AG20443 (cell line): ENCODE data around the gene TMEM132D.

Experiments used
- DNase-seq: peaks from one replicate; pipeline ENCODE4 v3.0.0; 2012; ENCODE audit warnings: low spot score, mixed read lengths

TMEM132D gene

GRCh38 chr12:129184127-129184928 lies 719.5 kb downstream of the TMEM132D start:
- DNase-seq = no peak

GRCh38 chr12:129179941-129180553 lies 723.8 kb downstream of the TMEM132D start:
- DNase-seq = no peak

- no peak for DNase-seq
Observed at GRCh38 chr12:129169928-129170327, 733.9 kb downstream of the TMEM132D start.

GRCh38 chr12:129163861-129164260 lies 740.0 kb downstream of the TMEM132D start:
- no peak for DNase-seq

GRCh38 chr12:129163461-129163860 lies 740.4 kb downstream of the TMEM132D start:
- DNase-seq = no peak

GRCh38 chr12:129162805-129163204 lies 741.0 kb downstream of the TMEM132D start:
- no peak for DNase-seq

- DNase-seq = no peak
Observed at GRCh38 chr12:129161511-129161910, 742.3 kb downstream of the TMEM132D start.

- DNase-seq = no peak
Observed at GRCh38 chr12:129160282-129160681, 743.5 kb downstream of the TMEM132D start.

GRCh38 chr12:129152351-129153104 lies 751.3 kb downstream of the TMEM132D start:
- no peak for DNase-seq

- DNase-seq = no peak
Observed at GRCh38 chr12:129150721-129151120, 753.1 kb downstream of the TMEM132D start.

GRCh38 chr12:129145381-129145780 lies 758.4 kb downstream of the TMEM132D start:
- no peak for DNase-seq

GRCh38 chr12:129138776-129139175 lies 765.0 kb downstream of the TMEM132D start:
- DNase-seq = no peak

GRCh38 chr12:129136694-129137325 lies 767.0 kb downstream of the TMEM132D start:
- DNase-seq = no peak

- no peak for DNase-seq
Observed at GRCh38 chr12:129127771-129128170, 776.1 kb downstream of the TMEM132D start.

GRCh38 chr12:129127211-129127610 lies 776.6 kb downstream of the TMEM132D start:
- DNase-seq = no peak

- DNase-seq = no peak
Observed at GRCh38 chr12:129119537-129119936, 784.3 kb downstream of the TMEM132D start.

- DNase-seq = no peak
Observed at GRCh38 chr12:129115558-129115957, 788.3 kb downstream of the TMEM132D start.

- no peak for DNase-seq
Observed at GRCh38 chr12:129110575-129110974, 793.2 kb downstream of the TMEM132D start.

- no peak for DNase-seq
Observed at GRCh38 chr12:129109174-129110001, 794.4 kb downstream of the TMEM132D start.

- no peak for DNase-seq
Observed at GRCh38 chr12:129106772-129107171, 797.1 kb downstream of the TMEM132D start.

- DNase-seq = no peak
Observed at GRCh38 chr12:129103231-129103630, 800.6 kb downstream of the TMEM132D start.
